PC-3 (cell line): ENCODE data around the gene VAMP8. TPM values are rescaled to one million over a fixed set of nuclear protein-coding genes. Genes with fewer than 3 reads are reported as not detected.
A peak's percentile ranks its signal among the peaks of the same experiment; 100 is the strongest.

Source experiments
- ATAC-seq: fragments of 200-7000 bp; cut with Tn5 transposase; 2 replicates; pipeline ENCODE4 v1.9.1; 2020; ENCODE audit warnings: mild to moderate bottlenecking, moderate library complexity
- BruUV-seq: library from RNA; stranded (reverse); fragments of 400-500 nt; replicated peaks from 2 replicates; lab custom pipeline; 2021; lab: Mats Ljungman, UMichigan
- CTCF ChIA-PET: fragments of 300-600 bp; sonication (Branson Sonifier 250); formaldehyde crosslinking; loops from one replicate; lab custom pipeline; 2022; ENCODE audit warnings: antibody characterized with exemption; lab: Charles Lee
- POLR2A ChIA-PET: fragments of 300-600 bp; sonication (Branson Sonifier 250); formaldehyde crosslinking; loops from one replicate; lab custom pipeline; 2022; ENCODE audit warnings: antibody characterized with exemption; ENCODE audit not compliant: unreplicated experiment; lab: Charles Lee
- DNase-seq: peaks from one replicate; pipeline ENCODE4 v3.0.0-alpha.2; 2015
- H2AFZ ChIP-seq: fragments of 300-600 bp; sonication (generic); 2 replicates; pipeline ENCODE4 v1.6.0; 2016; ENCODE audit warnings: antibody characterized with exemption, low read length
- H3F3A ChIP-seq: fragments of 300-600 bp; sonication (generic); one replicate; pipeline ENCODE4 v1.6.0; 2017; ENCODE audit warnings: antibody characterized with exemption, low read length, control low read depth, mild to moderate bottlenecking; ENCODE audit not compliant: unreplicated experiment
- H3K27ac ChIP-seq: fragments of 300-600 bp; sonication (generic); 2 replicates; pipeline ENCODE4 v1.5.1; 2016; ENCODE audit warnings: mild to moderate bottlenecking, low read length
- H3K27me3 ChIP-seq: fragments of 300-600 bp; sonication (generic); 2 replicates; pipeline ENCODE4 v1.6.1; 2016; ENCODE audit warnings: low read length, mixed read lengths
- H3K36me3 ChIP-seq: fragments of 300-600 bp; sonication (generic); 2 replicates; pipeline ENCODE4 v1.6.1; 2016; ENCODE audit warnings: low read depth, mixed run types, low read length, mixed read lengths
- H3K4me1 ChIP-seq: fragments of 300-600 bp; sonication (generic); 2 replicates; pipeline ENCODE4 v1.5.1; 2016; ENCODE audit warnings: low read length; ENCODE audit not compliant: insufficient read depth
- H3K4me2 ChIP-seq: fragments of 300-600 bp; sonication (generic); 2 replicates; pipeline ENCODE4 v1.6.0; 2016; ENCODE audit warnings: low read length
- H3K4me3 ChIP-seq: fragments of 300-600 bp; sonication (generic); 2 replicates; pipeline ENCODE4 v1.5.1; 2016; ENCODE audit warnings: mild to moderate bottlenecking, low read length, mixed read lengths
- H3K79me2 ChIP-seq: fragments of 300-600 bp; sonication (generic); 2 replicates; pipeline ENCODE4 v1.6.1; 2017; ENCODE audit warnings: low read length, mixed read lengths
- H3K9ac ChIP-seq: fragments of 300-600 bp; sonication (generic); 2 replicates; pipeline ENCODE4 v1.6.0; 2016; ENCODE audit warnings: mild to moderate bottlenecking, low read length
- H3K9me2 ChIP-seq: fragments of 300-600 bp; sonication (generic); replicated peaks from 2 replicates; pipeline ENCODE4 v1.6.1; 2016; ENCODE audit warnings: mixed run types, low read length, mixed read lengths
- H3K9me3 ChIP-seq: fragments of 300-600 bp; sonication (generic); 2 replicates; pipeline ENCODE4 v1.6.1; 2016; ENCODE audit warnings: low read length, mixed read lengths
- H4K20me1 ChIP-seq: fragments of 300-600 bp; sonication (generic); 2 replicates; pipeline ENCODE4 v1.6.1; 2016; ENCODE audit warnings: low read length, mixed read lengths
- CTCF ChIP-seq: fragments of 300-600 bp; sonication (generic); conservative IDR thresholded peaks from 2 replicates; pipeline ENCODE4 v1.5.1; 2017; ENCODE audit warnings: antibody characterized with exemption, low read depth, mild to moderate bottlenecking, low read length
- EZH2 ChIP-seq: fragments of 300-600 bp; sonication (generic); IDR thresholded peaks from one replicate; pipeline ENCODE4 v1.6.1; 2017; ENCODE audit warnings: antibody characterized with exemption, mild to moderate bottlenecking, low read length; ENCODE audit not compliant: unreplicated experiment
- EZH2phosphoT487 ChIP-seq: fragments of 300-600 bp; sonication (generic); IDR thresholded peaks from 2 replicates; pipeline ENCODE4 v1.6.1; 2018; ENCODE audit warnings: mild to moderate bottlenecking, antibody characterized with exemption, low read length, borderline replicate concordance
- intact Hi-C: fragments of 100-400 bp; cut with micrococcal nuclease; formaldehyde crosslinking; loops from 2 replicates; pipeline ENCODE4 v1.9.0; 2023
- total RNA-seq: library from RNA; depleted of rRNA; stranded (reverse); fragments of >200 nt; gene quantifications from 2 replicates; pipeline ENCODE4 v1.2.3, GENCODE V29; 2014

The VAMP8 gene
- total RNA-seq, 1 experiment from 2014 or later: 142 TPM

- Histone ChIP-seq H3K9me3 (no peaks in the 10 kb centered on the region), H4K20me1 (no peaks in the 10 kb centered on the region), H3F3A (no peaks in the 10 kb centered on the region), H3K4me2 (peak overlapping the region; percentile 95), H3K4me3 (peak overlapping the region; percentile 79; the same call in 1 of the 2 replicates), H3K27ac (no peak overlapping the region), H3K9me2 (no peaks in the 10 kb centered on the region), H3K79me2 (peaks cover 14% of the 10 kb centered on the region), H3K27me3 (no peaks in the 10 kb centered on the region), H3K9ac (no peak overlapping the region), H3K4me1 (peaks cover 12% of the 10 kb centered on the region), H3K36me3 (peaks cover 13% of the 10 kb centered on the region; the same call in 1 of the 2 replicates), H2AFZ (no peak overlapping the region)
- BruUV-seq: no TSS peak
- TF ChIP-seq CTCF (no peak), EZH2 (no peak), EZH2phosphoT487 (no peak)
- intact Hi-C loops: loop anchor here (5.0 kb wide), 1 partner anchor 274 kb away; the partner anchor contains the start of gene TGOLN2
- ChIA-PET POLR2A (no interaction called here), CTCF (no interaction called here)
- DNase-seq (no peak), ATAC-seq (no peak)
Measured at GRCh38 chr2:85600951-85601770, 23.8 kb downstream of the VAMP8 start.

- Histone ChIP-seq H3K4me1 (peaks cover 5% of the 10 kb centered on the region; the same call in 1 of the 2 replicates), H3K36me3 (peaks cover 10% of the 10 kb centered on the region; the same call in 1 of the 2 replicates), H4K20me1 (no peaks in the 10 kb centered on the region), H3K4me3 (peak overlapping the region; percentile 79), H3K9me3 (no peaks in the 10 kb centered on the region), H3K4me2 (peak overlapping the region; percentile 95), H3K27ac (no peak overlapping the region), H3K27me3 (no peaks in the 10 kb centered on the region), H3F3A (no peaks in the 10 kb centered on the region), H3K9ac (peak overlapping the region; percentile 64), H3K79me2 (peaks cover 6% of the 10 kb centered on the region), H3K9me2 (no peaks in the 10 kb centered on the region), H2AFZ (peak overlapping the region; percentile 88)
- CTCF ChIA-PET: no interaction called here
- POLR2A ChIA-PET: no interaction called here
- ATAC-seq (peak; percentile 59), DNase-seq (peak; percentile 41)
- no peak for TF ChIP-seq CTCF
- no peak for TF ChIP-seq EZH2phosphoT487
- TF ChIP-seq EZH2: no peak
- BruUV-seq: TSS peak; percentile 19
- intact Hi-C loops: loop anchor here (1.0 to 5.0 kb wide), 4 partner anchors 9 to 275 kb away; partner anchors contain the start of genes GGCX, TGOLN2 and VAMP5
Measured at GRCh38 chr2:85601771-85602475, 24.5 kb downstream of the VAMP8 start.
